ENCODE data around the gene HPS5. TPM values are rescaled to one million over a fixed set of nuclear protein-coding genes. Genes with fewer than 3 reads are reported as not detected.
"Not testable (repeated sequence)": the region's sequence is repeated elsewhere in the genome, so short reads cannot be mapped to it uniquely, and the experiment has no call there.

The HPS5 gene
- total RNA-seq, 4 donors from 2014 or later = 14.9 to 27.0 (median 22.6) TPM

DNA sequence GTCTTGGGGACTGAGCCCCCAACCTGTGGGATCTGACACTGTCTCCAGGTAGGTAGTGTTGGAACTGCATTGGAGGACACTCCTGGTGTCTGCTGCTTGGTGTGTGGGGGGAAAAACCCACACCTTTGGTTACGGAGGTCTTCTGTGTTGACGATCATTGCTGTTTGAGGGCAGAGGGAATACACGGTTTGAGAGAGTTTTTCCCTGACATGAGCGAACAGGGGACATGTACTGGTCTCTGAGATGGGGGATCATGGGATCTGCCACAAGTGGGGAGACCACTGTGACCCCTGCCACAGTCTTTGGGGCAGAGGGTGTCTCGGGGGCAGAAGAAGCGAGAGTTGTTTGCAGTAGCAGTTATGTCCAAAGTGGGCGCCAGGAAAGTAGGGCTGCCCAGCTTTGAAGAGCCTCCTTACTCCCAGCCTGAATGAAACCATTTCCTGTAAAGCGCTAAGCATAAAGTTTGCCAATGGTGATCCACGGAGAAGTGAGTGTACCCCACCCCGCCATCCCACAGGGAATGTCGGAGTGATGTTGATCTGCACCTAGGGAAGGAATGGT, 68.1 kb downstream of the HPS5 start:
- Histone ChIP-seq H3K9me3 (no peaks in the 10 kb centered on the region), H3K4me3 (no peak overlapping the region), H3K27ac (no peak overlapping the region), H3K4me1 (no peaks in the 10 kb centered on the region), H3K36me3 (no peaks in the 10 kb centered on the region), H3K27me3 (no peaks in the 10 kb centered on the region)
- DNase-seq (ENCODE audit: low spot score in 2 of 2) = no peak
- WGBS = 82% methylated on average over 11 of the region's 11 CpGs
- TF ChIP-seq POLR2AphosphoS5 (IDR thresholded peaks at IDR 0.05) = no peak
- TF ChIP-seq POLR2A (IDR thresholded peaks at IDR 0.05) = no peak
- TF ChIP-seq, protein P1, sequence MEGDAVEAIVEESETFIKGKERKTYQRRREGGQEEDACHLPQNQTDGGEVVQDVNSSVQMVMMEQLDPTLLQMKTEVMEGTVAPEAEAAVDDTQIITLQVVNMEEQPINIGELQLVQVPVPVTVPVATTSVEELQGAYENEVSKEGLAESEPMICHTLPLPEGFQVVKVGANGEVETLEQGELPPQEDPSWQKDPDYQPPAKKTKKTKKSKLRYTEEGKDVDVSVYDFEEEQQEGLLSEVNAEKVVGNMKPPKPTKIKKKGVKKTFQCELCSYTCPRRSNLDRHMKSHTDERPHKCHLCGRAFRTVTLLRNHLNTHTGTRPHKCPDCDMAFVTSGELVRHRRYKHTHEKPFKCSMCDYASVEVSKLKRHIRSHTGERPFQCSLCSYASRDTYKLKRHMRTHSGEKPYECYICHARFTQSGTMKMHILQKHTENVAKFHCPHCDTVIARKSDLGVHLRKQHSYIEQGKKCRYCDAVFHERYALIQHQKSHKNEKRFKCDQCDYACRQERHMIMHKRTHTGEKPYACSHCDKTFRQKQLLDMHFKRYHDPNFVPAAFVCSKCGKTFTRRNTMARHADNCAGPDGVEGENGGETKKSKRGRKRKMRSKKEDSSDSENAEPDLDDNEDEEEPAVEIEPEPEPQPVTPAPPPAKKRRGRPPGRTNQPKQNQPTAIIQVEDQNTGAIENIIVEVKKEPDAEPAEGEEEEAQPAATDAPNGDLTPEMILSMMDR (IDR thresholded peaks at IDR 0.05) = no peak
- TF ChIP-seq EP300 (IDR thresholded peaks at IDR 0.05) = no peak

DNA sequence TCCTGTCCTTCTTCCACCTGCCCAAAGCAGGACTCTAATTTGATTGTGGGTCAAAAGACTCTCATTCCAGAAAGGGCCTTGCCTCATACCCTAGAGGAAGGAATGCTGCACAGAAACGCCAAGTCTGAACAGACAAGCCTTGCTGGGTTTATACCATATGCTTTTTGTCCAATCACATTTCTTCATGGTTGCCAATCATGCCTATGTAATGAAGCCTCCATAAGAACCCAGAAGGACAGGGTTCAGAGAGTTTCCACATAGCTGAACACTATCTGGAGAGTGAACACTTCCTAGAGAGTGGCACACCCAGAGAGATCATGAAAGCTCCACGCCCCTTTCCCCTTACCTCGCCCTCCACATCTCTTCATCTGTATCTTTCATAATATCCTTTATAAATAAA, 68.7 kb downstream of the HPS5 start:
- H3K36me3 ChIP-seq = no peaks in the 10 kb centered on the region
- peaks cover 2% of the 10 kb centered on the region for H3K4me1 ChIP-seq
- H3K27ac ChIP-seq = no peak overlapping the region
- DNase-seq (ENCODE audit: low spot score in 2 of 2) = no peak
- no peak for TF ChIP-seq POLR2A (IDR thresholded peaks at IDR 0.05)
- TF ChIP-seq, protein P1 (IDR thresholded peaks at IDR 0.05) = no peak
- no peak for TF ChIP-seq EP300 (IDR thresholded peaks at IDR 0.05)
- no peak for TF ChIP-seq POLR2AphosphoS5 (IDR thresholded peaks at IDR 0.05)
- no peaks in the 10 kb centered on the region for H3K27me3 ChIP-seq
- no peak overlapping the region for H3K4me3 ChIP-seq
- 67% methylated on average over 3 of the region's 3 CpGs for WGBS
- no peaks in the 10 kb centered on the region for H3K9me3 ChIP-seq

DNA sequence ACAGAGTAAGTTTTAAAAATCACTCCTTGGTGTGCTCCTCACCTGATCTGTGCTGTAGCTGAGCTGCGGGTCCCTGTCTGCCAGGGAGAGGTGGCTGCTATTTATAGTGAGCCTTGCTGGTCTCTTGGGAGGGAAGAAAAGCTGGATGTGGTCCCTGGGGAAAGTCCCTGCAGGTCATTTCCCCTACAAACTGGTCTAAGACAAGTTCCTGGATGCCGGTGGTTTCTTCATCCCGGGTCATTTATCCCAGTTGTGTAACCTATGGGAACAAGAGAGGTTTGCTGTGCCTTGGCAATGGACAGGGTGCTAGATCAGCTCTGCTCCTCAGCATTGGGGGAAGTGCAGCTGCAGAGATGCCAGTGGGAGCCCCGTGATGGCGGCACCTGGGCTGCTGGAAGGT, 73.4 kb downstream of the HPS5 start, which contains the start of gene SAA2:
Gene SAA2, minus strand, starts transcription at position 108 of the 400 bp plus-strand sequence. CDS start 657 bp downstream, outside the sequence.
- H3K4me1 ChIP-seq = peaks cover 2% of the 10 kb centered on the region
- no peak within 1 kb of the TSS for H3K4me3 ChIP-seq
- DNase-seq (ENCODE audit: low spot score in 2 of 2) = no peak
- no peak within 1 kb of the TSS for H3K27ac ChIP-seq
- no peaks in the 10 kb centered on the region for H3K27me3 ChIP-seq
- no peaks in the 10 kb centered on the region for H3K36me3 ChIP-seq
- no peaks in the 10 kb centered on the region for H3K9me3 ChIP-seq
- TF ChIP-seq, protein P1 (IDR thresholded peaks at IDR 0.05) = no peak
- TF ChIP-seq POLR2AphosphoS5 (IDR thresholded peaks at IDR 0.05) = no peak
- no peak for TF ChIP-seq POLR2A (IDR thresholded peaks at IDR 0.05)
- no peak for TF ChIP-seq EP300 (IDR thresholded peaks at IDR 0.05)
- WGBS = 58% methylated on average over 4 of the region's 5 CpGs

DNA sequence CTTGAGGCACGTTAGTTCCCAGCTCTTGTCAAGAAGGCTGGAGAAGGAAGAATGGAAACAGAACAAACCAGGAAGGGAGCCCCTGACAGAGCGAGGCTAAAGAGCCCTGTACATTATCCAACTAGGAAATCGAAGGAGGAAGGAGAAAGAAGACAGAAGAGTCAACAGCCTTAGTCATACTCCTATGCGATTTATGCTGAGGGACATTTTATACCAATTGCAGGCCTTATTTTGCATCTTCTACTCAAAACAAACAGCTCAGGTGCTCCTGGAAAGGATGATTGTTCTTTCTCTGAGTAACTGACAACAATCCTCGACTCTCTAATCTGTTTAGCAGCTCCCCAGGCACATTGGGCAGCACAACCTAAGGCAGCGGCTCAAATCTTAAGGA, 74.8 kb downstream of the HPS5 start:
- H3K27ac ChIP-seq; H3K9me3 ChIP-seq; H3K4me1 ChIP-seq; H3K4me3 ChIP-seq; DNase-seq (ENCODE audit: low spot score in 2 of 2); H3K27me3 ChIP-seq; H3K36me3 ChIP-seq: not testable (repeated sequence)
- 64% methylated on average over 3 of the region's 6 CpGs for whole genome bisulfite sequencing

DNA sequence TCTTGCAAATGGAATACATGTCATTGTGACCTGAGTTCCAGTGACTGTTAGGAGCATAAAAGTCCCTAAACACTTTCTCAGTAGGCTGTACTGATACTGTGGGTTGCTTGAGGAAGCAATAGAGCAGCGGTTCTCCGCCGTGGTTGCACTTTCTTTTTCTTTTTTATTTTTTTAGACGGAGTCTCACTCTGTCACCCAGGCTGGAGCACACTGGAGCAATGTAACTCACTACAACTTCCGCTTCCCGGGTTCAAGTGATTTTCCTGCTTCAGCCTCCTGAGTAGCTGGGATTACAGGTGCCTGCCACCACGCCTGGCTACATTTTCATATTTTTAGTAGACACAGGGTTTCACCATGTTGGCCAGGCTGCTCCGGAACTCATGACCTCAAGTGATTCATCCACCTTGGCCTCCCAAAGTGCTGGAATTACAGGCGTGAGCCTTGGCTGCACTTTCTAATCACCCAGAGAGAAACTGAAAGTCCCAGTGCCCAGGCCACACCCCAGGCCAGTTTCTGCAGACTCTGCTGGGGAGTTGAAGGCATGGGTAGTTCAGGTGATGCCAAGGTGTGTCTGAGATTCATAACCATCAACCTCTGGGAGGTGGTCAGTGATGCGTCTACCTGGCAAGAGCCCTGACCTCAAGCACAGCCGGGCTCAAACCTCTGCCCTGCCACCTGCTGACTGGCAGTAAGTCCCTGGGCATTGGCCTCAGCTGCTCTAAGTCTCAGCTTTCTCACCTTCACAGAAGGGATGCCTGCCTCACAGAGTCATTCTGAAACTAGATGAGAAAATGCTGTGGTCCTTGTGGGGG, 75.4 kb downstream of the HPS5 start:
- not testable (repeated sequence) for H3K27ac ChIP-seq
- WGBS = 71% methylated on average over 11 of the region's 11 CpGs

DNA sequence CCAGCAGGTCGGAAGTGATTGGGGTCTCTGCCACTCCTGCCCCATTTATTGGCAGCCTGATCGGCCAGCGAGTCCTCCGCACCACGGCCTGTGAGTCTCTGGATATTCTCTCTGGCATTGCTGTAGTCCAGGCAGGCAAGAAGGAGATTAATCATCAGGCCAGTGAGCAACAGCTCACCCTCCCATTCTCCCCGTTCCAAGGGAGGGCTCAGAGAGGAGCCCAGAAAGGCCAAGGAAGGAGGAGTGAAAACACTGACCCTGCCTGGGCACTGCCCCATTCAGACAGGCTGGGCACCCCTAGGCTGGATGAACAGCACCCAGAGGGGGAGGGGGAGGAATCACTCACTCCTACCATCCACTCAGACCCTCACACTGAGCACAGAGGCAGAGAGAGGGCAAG, 76.5 kb downstream of the HPS5 start:
- no peak for DNase-seq (ENCODE audit: low spot score in 2 of 2)
- no peak for TF ChIP-seq POLR2AphosphoS5 (IDR thresholded peaks at IDR 0.05)
- TF ChIP-seq, protein P1 (IDR thresholded peaks at IDR 0.05) = no peak
- no peak for TF ChIP-seq POLR2A (IDR thresholded peaks at IDR 0.05)
- no peak for TF ChIP-seq EP300 (IDR thresholded peaks at IDR 0.05)
- Histone ChIP-seq H3K27ac (no peak overlapping the region), H3K27me3 (no peaks in the 10 kb centered on the region), H3K4me1 (peaks cover 2% of the 10 kb centered on the region), H3K36me3 (no peaks in the 10 kb centered on the region), H3K4me3 (no peak overlapping the region), H3K9me3 (no peaks in the 10 kb centered on the region)
- WGBS = 50% methylated on average over 5 of the region's 6 CpGs

More for the DNA sequence above, 75.4 kb downstream of the HPS5 start:
- H3K9me3 ChIP-seq; H3K36me3 ChIP-seq; H3K4me3 ChIP-seq; H3K27me3 ChIP-seq; H3K4me1 ChIP-seq; DNase-seq (ENCODE audit: low spot score in 2 of 2): not testable (repeated sequence)
